ENCODE results near the gene PRSS12. TPM values are rescaled to one million over a fixed set of nuclear protein-coding genes. Genes with fewer than 3 reads are reported as not detected.
"Not testable (repeated sequence)": the region's sequence is repeated elsewhere in the genome, so short reads cannot be mapped to it uniquely, and the experiment has no call there.

Gene PRSS12
- total and polyA plus RNA-seq, 9 donors = 0.35 to 5.9 (median 1.2) TPM

DNA sequence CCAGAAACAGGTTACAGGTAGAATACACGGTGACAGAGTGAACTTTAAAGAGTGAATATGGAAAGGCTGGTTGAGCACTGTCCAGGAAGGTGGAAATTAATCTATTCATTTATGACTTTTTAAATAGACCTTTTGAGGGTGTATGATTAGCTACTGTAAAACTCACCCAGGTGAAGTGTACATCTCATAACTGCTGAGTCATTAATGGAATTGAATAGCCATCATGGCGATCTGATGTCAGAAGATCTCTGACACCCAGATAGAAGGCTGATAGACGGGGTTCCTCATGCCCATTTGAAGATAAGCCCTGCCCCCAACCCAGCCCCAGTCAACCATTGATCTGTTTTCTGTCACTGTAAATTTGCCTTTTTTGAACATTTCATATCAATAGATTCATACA, 84.0 kb downstream of the PRSS12 start:
- intact Hi-C loops (cut with DNase I) = no loop called here

DNA sequence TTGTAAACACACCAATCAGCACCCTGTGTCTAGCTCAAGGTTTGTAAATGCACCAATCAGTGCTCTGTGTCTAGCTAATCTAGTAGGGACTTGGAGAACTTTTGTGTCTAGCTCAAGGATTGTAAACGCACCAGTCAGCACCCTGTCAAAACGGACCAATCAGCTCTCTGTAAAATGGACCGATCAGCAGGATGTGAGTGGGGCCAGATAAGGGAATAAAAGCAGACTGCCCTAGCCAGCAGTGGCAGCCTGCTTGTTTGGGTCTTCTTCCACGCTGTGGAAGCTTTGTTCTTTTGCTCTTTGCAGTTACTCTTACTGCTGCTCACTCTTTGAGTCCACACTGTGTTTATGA, 86.7 kb downstream of the PRSS12 start:
- intact Hi-C loops (cut with DNase I); H3K4me3 ChIP-seq; H3K4me1 ChIP-seq (ENCODE audit: insufficient read depth); DNase-seq; H3K36me3 ChIP-seq; H3K9me3 ChIP-seq; H3K27me3 ChIP-seq; H3K27ac ChIP-seq: not testable (repeated sequence)
- 84 to 88% (median 86%) methylated on average over 4 of the region's 4 CpGs for WGBS, 3 donors

More for the DNA sequence above, 84.0 kb downstream of the PRSS12 start:
- no peak for DNase-seq
- peaks cover 3% of the 10 kb centered on the region for H3K4me1 ChIP-seq (ENCODE audit: insufficient read depth)
- H3K27me3 ChIP-seq = no peaks in the 10 kb centered on the region
- whole genome bisulfite sequencing, 3 donors = 73 to 87% (median 77%) methylated on average over 3 of the region's 3 CpGs
- no peaks in the 10 kb centered on the region for H3K36me3 ChIP-seq
- H3K27ac ChIP-seq = no peak overlapping the region
- TF ChIP-seq, protein P1, sequence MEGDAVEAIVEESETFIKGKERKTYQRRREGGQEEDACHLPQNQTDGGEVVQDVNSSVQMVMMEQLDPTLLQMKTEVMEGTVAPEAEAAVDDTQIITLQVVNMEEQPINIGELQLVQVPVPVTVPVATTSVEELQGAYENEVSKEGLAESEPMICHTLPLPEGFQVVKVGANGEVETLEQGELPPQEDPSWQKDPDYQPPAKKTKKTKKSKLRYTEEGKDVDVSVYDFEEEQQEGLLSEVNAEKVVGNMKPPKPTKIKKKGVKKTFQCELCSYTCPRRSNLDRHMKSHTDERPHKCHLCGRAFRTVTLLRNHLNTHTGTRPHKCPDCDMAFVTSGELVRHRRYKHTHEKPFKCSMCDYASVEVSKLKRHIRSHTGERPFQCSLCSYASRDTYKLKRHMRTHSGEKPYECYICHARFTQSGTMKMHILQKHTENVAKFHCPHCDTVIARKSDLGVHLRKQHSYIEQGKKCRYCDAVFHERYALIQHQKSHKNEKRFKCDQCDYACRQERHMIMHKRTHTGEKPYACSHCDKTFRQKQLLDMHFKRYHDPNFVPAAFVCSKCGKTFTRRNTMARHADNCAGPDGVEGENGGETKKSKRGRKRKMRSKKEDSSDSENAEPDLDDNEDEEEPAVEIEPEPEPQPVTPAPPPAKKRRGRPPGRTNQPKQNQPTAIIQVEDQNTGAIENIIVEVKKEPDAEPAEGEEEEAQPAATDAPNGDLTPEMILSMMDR (IDR thresholded peaks at IDR 0.05) = no peak
- H3K9me3 ChIP-seq = no peaks in the 10 kb centered on the region
- H3K4me3 ChIP-seq = no peak overlapping the region

DNA sequence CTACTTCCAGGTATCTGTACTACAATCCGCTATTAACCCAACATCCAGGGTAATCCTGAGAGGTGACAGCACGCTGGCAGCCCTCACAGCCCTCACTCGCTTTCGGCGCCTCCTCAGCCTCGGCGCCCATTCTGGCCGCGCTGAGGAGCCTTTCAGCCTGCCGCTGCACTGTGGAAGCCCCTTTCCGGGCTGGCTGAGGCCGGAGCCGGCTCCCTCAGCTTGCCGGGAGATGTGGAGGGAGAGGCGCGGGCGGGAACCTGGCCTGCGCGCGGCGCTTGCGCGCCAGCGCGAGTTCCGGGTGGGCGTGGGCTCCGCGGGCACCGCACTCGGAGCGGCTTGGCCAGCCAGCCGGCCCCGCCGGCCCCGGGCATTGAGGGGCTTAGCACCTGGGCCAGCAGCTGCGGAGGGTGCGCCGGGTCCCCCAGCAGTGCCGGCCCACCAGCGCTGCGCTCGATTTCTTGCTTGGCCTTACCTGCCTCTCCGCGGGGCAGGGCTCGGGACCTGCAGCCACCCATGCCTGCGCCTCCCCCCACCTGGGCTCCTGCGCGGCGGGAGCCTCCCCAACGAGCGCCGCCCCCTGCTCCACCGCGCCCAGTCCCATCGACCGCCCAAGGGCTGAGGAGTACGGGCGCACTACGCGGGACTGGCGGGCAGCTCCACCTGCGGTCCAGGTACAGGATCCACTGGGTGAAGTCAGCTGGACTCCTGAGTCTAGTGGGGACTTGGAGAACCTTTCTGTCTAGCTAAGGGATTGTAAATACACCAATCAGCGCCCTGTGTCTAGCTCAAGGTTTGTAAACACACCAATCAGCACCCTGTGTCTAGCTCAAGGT, 87.3 kb downstream of the PRSS12 start:
- no peak overlapping the region for H3K27ac ChIP-seq
- 11 to 41% (median 31%) methylated on average over 35 to 64 of the region's 64 CpGs for WGBS, 3 donors
- intact Hi-C loops (cut with DNase I) = no loop called here
- DNase-seq = peak in 3 of 5 donors; percentile 11 to 55 (median 49)
- no peaks in the 10 kb centered on the region for H3K36me3 ChIP-seq
- H3K9me3 ChIP-seq = no peaks in the 10 kb centered on the region
- H3K27me3 ChIP-seq = no peaks in the 10 kb centered on the region
- TF ChIP-seq POLR2A (IDR thresholded peaks at IDR 0.05) (no peak), EP300 (IDR thresholded peaks at IDR 0.05) (no peak)
- TF ChIP-seq, protein P1 (IDR thresholded peaks at IDR 0.05) = no peak
- H3K4me1 ChIP-seq (ENCODE audit: insufficient read depth) = peaks cover 3% of the 10 kb centered on the region
- H3K4me3 ChIP-seq = peak overlapping the region; percentile 30

DNA sequence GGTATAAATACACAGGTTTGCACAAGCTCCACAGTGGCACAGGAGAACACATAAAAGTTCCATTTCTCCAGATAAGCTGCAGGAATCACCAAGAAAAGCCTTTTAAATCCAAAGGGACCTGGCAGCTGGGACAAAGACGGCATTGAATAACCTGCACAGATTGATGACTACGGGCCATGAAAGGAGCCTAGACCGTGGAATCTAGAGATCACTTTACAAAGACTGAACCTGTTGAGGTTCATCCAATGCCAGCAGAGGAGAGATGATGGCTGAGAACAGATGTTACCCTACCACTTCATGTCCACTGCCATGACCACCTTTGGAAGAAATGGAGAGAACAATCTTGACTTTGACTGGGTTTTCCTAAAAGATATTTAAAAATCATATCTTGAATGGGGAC, 88.7 kb downstream of the PRSS12 start:
- Histone ChIP-seq H3K27me3 (no peaks in the 10 kb centered on the region), H3K4me3 (no peak overlapping the region), H3K27ac (no peak overlapping the region), H3K9me3 (no peaks in the 10 kb centered on the region), H3K4me1 (ENCODE audit: insufficient read depth) (peaks cover 3% of the 10 kb centered on the region), H3K36me3 (no peaks in the 10 kb centered on the region)
- 96 to 97% (median 97%) methylated on average over 3 of the region's 3 CpGs for whole genome bisulfite sequencing, 3 donors
- DNase-seq = no peak
- TF ChIP-seq POLR2A (IDR thresholded peaks at IDR 0.05) = no peak
- TF ChIP-seq, protein P1 (IDR thresholded peaks at IDR 0.05) = no peak
- no peak for TF ChIP-seq EP300 (IDR thresholded peaks at IDR 0.05)
- intact Hi-C loops (cut with DNase I) = no loop called here

DNA sequence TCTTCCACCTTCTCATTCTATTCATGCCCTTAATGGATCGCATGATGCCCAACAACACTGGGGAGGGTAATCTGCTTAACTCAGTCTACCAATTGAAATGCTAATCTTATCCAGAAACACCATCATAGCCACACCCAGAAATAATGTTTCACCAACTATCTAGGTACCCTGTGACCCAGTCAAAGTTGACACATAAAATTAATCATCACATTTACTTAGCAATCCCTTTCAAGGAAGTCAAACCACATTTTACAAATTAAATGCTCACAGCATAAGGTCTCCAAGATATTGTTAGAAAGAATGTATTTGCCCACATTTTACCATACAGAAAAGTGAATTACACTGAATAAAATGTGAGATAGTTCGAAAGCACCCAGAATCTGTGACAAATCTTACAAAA, 92.5 kb downstream of the PRSS12 start:
- 90 to 95% (median 94%) methylated on average over 2 of the region's 2 CpGs for WGBS, 3 donors
- DNase-seq = no peak
- Histone ChIP-seq H3K27me3 (no peaks in the 10 kb centered on the region), H3K9me3 (no peaks in the 10 kb centered on the region), H3K4me1 (ENCODE audit: insufficient read depth) (no peaks in the 10 kb centered on the region), H3K36me3 (no peaks in the 10 kb centered on the region), H3K27ac (no peak overlapping the region), H3K4me3 (no peak overlapping the region)
- intact Hi-C loops (cut with DNase I) = no loop called here
- TF ChIP-seq POLR2A (IDR thresholded peaks at IDR 0.05) = no peak
- no peak for TF ChIP-seq EP300 (IDR thresholded peaks at IDR 0.05)
- TF ChIP-seq, protein P1 (IDR thresholded peaks at IDR 0.05) = no peak

All from ovary (tissue), 9 donors.